Measurements from ENCODE around the gene LRRC37A.
"Not testable (repeated sequence)": the region's sequence is repeated elsewhere in the genome, so short reads cannot be mapped to it uniquely, and the experiment has no call there.

DNA sequence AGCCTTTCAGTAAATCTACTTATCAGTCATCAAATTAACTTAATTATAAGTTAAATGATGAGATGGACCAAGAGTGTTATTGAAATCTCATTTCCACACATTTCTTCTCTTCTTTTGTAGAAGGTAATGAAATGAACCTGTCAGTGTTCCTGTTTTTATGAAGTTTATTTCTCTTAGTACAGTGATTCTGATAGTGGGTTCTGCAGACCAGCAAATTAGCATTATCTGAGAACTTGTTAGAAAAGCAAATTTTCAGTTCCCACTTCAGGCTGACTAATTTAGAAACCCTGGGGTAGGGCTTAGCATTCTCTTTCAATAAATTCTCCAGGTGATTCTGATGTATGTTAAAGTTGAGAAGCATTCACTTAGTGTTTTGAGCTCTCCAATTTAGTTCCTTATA is 90.6 kb downstream of the LRRC37A start:
- TF ChIP-seq, protein P1, sequence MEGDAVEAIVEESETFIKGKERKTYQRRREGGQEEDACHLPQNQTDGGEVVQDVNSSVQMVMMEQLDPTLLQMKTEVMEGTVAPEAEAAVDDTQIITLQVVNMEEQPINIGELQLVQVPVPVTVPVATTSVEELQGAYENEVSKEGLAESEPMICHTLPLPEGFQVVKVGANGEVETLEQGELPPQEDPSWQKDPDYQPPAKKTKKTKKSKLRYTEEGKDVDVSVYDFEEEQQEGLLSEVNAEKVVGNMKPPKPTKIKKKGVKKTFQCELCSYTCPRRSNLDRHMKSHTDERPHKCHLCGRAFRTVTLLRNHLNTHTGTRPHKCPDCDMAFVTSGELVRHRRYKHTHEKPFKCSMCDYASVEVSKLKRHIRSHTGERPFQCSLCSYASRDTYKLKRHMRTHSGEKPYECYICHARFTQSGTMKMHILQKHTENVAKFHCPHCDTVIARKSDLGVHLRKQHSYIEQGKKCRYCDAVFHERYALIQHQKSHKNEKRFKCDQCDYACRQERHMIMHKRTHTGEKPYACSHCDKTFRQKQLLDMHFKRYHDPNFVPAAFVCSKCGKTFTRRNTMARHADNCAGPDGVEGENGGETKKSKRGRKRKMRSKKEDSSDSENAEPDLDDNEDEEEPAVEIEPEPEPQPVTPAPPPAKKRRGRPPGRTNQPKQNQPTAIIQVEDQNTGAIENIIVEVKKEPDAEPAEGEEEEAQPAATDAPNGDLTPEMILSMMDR (conservative IDR thresholded peaks at IDR 0.05; ENCODE audit: low read length) = not testable (repeated sequence)
- not testable (repeated sequence) for TF ChIP-seq EZH2phosphoT487 (IDR thresholded peaks at IDR 0.05; ENCODE audit: borderline replicate concordance)

Measured in Loucy (cell line).